ENCODE results near the gene LEMD1.
"Not testable (repeated sequence)": the region's sequence is repeated elsewhere in the genome, so short reads cannot be mapped to it uniquely, and the experiment has no call there.

The LEMD1 gene

GRCh38 chr1:205446828-205447227, 25.0 kb upstream of the LEMD1 start:
- no peak for DNase-seq (ENCODE audit: low spot score)

GRCh38 chr1:205445646-205445935, 23.7 kb upstream of the LEMD1 start:
- DNase-seq (ENCODE audit: low spot score): no peak

- DNase-seq (ENCODE audit: low spot score): no peak
These were observed 23.2 kb upstream of the LEMD1 start for GRCh38 chr1:205444931-205445645.

- no peak for DNase-seq (ENCODE audit: low spot score)
These were observed 22.6 kb upstream of the LEMD1 start for GRCh38 chr1:205444300-205444930.

- no peak for DNase-seq (ENCODE audit: low spot score)
These were observed 21.9 kb upstream of the LEMD1 start for GRCh38 chr1:205443585-205444299.

- DNase-seq (ENCODE audit: low spot score): no peak
These were observed 20.3 kb upstream of the LEMD1 start for GRCh38 chr1:205442051-205442725.

- DNase-seq (ENCODE audit: low spot score): no peak
These were observed 19.8 kb upstream of the LEMD1 start for GRCh38 chr1:205441716-205442050.

- no peak for DNase-seq (ENCODE audit: low spot score)
These were observed 19.4 kb upstream of the LEMD1 start for GRCh38 chr1:205441318-205441633.

- DNase-seq (ENCODE audit: low spot score): peak; percentile 82
These were observed 18.8 kb upstream of the LEMD1 start for GRCh38 chr1:205440476-205441317.

GRCh38 chr1:205440121-205440475, 18.2 kb upstream of the LEMD1 start:
- no peak for DNase-seq (ENCODE audit: low spot score)

GRCh38 chr1:205438213-205439158, 16.6 kb upstream of the LEMD1 start:
- DNase-seq (ENCODE audit: low spot score): no peak

- DNase-seq (ENCODE audit: low spot score): no peak
These were observed 15.7 kb upstream of the LEMD1 start for GRCh38 chr1:205437570-205437969.

- no peak for DNase-seq (ENCODE audit: low spot score)
These were observed 15.0 kb upstream of the LEMD1 start for GRCh38 chr1:205436776-205437410.

GRCh38 chr1:205435578-205436573, 14.0 kb upstream of the LEMD1 start:
- DNase-seq (ENCODE audit: low spot score): no peak

GRCh38 chr1:205434738-205435137, 12.9 kb upstream of the LEMD1 start:
- no peak for DNase-seq (ENCODE audit: low spot score)

- DNase-seq (ENCODE audit: low spot score): not testable (repeated sequence)
These were observed 10.8 kb upstream of the LEMD1 start for GRCh38 chr1:205432692-205433091.

GRCh38 chr1:205432116-205432515, 10.3 kb upstream of the LEMD1 start:
- no peak for DNase-seq (ENCODE audit: low spot score)

GRCh38 chr1:205430696-205431305, 8.9 kb upstream of the LEMD1 start:
- peak; percentile 19 for DNase-seq (ENCODE audit: low spot score)

Data from activated CD4-positive, alpha-beta T cell treated with anti-CD3 and anti-CD28 coated beads, Interleukin-2, Interleukin-4, amounts not matched to agents 100 ng/mL and 50 ng/mL, durations not matched to agents 16 hours and 8 hours (primary cell).